Breast epithelium (tissue), 3 donors: ENCODE results near the gene RAB39A.

Source experiments
- POLR2A ChIP-seq: fragments of 450-650 bp; IDR thresholded peaks from one replicate; pipeline ENCODE4 v1.6.1; 2016; ENCODE audit warnings: antibody characterized with exemption, mild to moderate bottlenecking, moderate library complexity
- POLR2AphosphoS5 ChIP-seq, 3 donors: sonication (generic); formaldehyde crosslinking; IDR thresholded peaks; one replicate each; pipeline ENCODE4 v1.6.1; 2017; ENCODE audit warnings: antibody characterized with exemption in 3 of 3
- TF ChIP-seq, protein P1 (sequence below), 3 donors: fragments of 450-650 bp; IDR thresholded peaks; one replicate each; pipeline ENCODE4 v1.5.1; 2016 to 2017; ENCODE audit warnings: antibody characterized with exemption in 3 of 3, mild to moderate bottlenecking in 3 of 3, moderate library complexity in 3 of 3

DNA sequence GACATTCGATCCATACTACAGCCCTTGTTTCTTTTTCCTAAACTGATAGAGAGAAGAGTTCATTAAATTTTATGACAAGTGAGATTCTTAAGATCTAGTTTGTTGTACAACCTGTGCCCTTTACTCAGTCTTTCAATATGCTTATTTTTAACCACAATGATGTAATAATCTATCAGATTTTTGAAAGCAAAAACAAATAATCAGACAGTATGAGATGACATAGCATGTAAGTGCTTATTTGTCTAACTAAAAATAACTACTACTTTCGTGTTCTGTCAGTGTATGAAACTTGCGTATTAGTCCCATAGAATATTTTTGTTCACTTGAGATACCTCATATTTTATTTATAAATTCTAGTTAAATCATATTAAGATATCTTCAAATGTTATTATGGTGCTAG lies 33.2 kb downstream of the RAB39A start:
- TF ChIP-seq, protein P1, sequence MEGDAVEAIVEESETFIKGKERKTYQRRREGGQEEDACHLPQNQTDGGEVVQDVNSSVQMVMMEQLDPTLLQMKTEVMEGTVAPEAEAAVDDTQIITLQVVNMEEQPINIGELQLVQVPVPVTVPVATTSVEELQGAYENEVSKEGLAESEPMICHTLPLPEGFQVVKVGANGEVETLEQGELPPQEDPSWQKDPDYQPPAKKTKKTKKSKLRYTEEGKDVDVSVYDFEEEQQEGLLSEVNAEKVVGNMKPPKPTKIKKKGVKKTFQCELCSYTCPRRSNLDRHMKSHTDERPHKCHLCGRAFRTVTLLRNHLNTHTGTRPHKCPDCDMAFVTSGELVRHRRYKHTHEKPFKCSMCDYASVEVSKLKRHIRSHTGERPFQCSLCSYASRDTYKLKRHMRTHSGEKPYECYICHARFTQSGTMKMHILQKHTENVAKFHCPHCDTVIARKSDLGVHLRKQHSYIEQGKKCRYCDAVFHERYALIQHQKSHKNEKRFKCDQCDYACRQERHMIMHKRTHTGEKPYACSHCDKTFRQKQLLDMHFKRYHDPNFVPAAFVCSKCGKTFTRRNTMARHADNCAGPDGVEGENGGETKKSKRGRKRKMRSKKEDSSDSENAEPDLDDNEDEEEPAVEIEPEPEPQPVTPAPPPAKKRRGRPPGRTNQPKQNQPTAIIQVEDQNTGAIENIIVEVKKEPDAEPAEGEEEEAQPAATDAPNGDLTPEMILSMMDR (IDR thresholded peaks at IDR 0.05), result no peak
- no peak for TF ChIP-seq POLR2A
- no peak for TF ChIP-seq POLR2AphosphoS5 (IDR thresholded peaks at IDR 0.05)
